ENCODE data around the gene ARL13B.

The ARL13B gene

DNA sequence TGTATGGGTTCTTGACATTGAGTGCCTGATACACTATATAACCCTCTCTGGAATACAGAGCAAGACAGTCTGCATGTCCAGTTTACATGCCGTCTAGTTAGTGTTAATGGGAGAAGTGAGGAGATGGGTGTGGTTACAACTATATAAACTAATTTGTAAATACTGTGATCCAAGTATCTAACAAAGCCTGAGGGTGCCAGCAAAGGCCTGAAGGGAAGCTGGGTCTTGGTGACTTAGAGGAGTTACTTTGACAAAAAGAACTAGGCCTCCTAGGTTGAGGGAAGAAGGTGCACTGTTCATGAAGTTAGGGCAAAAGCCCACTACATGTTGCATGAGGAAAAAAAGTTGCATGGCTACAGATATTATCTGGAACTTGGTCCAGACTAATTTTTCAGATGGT is 85.2 kb downstream of the ARL13B start:
- no peak for TF ChIP-seq GATA2 (IDR thresholded peaks at IDR 0.05; ENCODE audit: low read depth, low read length)
- TF ChIP-seq GATA3 (IDR thresholded peaks at IDR 0.05; ENCODE audit: low read depth, low read length), result no peak

DNA sequence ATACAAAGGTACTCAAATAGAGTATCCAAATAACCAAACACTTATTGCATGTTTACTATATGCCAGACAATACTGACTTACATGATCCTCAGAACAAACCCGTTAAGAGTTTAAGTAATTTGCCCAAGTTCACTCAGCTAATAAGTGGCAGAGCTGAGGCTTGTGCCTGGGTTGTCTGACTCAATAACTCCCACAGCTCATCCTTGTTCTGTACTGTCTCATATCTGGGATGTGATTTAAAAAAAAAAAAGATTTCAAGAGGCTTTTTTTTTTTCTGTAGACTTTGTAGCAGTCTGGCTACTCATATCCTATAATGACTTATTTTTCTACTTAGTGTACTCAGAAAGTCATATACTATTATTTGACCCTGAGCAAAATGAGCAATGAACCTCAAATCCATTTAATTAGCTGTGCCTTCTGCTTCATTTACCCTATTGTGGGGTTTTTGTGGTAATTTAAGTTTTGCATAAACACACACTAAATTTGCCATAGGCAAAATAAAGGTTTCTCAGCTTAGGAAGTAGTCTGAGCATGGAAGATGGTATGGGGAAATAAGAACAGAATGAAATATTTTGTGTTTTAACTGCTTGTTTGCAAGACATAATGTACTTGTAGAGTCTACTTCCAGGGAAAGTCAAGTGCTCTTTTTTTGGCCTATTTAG is 86.0 kb downstream of the ARL13B start:
- TF ChIP-seq GATA2 (IDR thresholded peaks at IDR 0.05; ENCODE audit: low read depth, low read length), result no peak
- no peak for TF ChIP-seq GATA3 (IDR thresholded peaks at IDR 0.05; ENCODE audit: low read depth, low read length)

DNA sequence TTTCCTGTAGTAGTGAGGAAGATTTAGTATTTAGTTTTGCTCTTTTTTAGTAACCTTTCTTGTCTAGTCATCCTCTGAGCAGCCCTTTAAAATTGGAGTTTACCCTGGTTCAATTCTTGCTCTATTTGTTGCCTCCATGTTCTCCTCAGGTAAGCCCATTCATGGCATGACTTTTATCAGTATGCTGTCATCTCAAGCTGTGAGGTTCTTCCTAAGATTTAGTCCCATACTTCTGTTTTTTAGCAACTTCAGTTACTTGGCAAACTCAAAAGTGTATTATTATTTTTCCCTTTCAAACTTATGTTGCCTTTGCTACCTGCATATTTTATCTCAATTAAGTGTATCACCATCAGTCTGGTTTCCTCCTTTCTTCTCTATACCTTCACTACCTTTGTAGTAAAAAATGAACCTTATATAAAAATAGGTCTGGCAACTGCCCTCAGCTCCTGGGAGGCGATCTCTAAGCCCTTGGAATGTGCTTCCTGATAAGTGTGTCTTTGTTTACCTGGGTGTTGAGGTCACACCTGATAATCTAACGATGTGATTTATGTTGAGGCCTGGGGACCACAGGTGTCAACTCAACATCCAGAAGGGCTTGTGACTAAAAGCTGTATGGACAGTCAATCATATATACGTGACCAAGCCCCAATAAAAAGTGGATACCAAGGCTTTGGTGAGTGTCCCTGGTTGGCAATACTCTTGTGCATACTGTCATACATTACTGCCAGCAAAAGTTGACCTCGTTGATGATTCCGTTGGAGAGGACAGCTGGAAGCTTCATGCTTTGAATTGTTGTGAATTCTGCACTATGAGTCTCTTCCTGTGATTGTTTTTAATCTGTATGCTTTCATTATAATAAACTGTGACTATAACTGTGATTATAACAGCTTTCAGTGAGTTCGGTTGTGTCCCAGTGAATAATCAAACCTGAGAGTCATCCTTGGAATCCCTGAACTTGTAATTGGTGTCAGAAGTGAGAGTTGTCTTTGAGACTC is 86.8 kb downstream of the ARL13B start:
- TF ChIP-seq GATA3 (IDR thresholded peaks at IDR 0.05; ENCODE audit: low read depth, low read length) (no peak), GATA2 (IDR thresholded peaks at IDR 0.05; ENCODE audit: low read depth, low read length) (no peak)

DNA sequence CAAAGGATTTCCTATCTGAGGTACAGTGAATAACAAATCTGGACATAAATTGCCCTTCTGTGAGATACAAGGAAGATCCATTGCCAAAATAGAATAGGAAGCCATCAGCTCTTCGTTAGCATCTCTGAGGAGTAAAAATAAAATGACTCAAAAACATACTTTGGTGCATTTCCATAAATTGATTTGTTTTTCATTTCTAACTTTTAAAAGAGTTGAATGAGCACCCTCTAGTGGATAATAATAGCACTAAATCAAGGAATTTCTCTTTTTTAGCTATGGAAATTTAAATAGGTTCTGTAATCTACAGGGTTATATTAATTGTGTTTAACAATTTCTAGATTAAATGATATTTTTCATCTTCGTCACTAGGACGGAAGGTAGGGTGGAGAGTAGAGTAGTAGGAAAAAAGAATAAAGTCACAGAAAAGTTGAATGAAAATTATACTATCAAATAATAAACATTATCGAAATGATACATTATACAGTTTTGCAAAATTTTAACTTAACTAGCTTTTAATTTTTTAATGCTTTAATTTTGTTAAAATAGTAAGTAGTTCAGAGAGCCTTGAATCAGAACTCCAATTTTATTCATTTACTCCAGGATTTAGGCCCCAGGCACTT is 89.3 kb downstream of the ARL13B start:
- TF ChIP-seq GATA2 (IDR thresholded peaks at IDR 0.05; ENCODE audit: low read depth, low read length), result no peak
- no peak for TF ChIP-seq GATA3 (IDR thresholded peaks at IDR 0.05; ENCODE audit: low read depth, low read length)

DNA sequence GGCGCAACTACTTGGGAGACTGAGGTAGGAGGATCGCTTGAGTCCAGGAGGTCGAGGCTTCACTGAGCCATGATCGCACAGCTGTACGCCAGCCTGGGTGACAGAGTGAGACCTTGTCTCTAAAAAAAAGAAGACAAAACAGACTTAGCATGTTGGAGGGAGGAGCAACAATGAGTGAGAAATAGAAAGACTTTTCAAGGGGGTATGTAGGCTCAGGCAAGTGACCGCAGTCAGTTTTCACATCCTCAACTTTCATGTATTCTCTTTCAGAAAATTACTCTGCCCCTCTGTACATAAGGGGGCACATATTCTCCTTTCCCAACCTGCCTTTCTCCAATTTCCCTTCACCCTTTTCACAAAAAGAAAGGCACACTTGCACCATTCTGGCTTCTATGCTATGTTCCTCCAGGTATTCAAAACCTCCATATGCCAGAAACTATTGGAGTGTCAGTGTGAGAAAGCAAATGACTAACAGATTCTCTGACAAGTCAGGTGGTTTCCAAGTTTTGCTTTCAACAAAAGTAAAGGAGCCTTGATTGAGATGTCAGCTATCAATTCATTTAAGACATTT is 90.5 kb downstream of the ARL13B start:
- TF ChIP-seq GATA3 (IDR thresholded peaks at IDR 0.05; ENCODE audit: low read depth, low read length) (no peak), GATA2 (IDR thresholded peaks at IDR 0.05; ENCODE audit: low read depth, low read length) (no peak)

DNA sequence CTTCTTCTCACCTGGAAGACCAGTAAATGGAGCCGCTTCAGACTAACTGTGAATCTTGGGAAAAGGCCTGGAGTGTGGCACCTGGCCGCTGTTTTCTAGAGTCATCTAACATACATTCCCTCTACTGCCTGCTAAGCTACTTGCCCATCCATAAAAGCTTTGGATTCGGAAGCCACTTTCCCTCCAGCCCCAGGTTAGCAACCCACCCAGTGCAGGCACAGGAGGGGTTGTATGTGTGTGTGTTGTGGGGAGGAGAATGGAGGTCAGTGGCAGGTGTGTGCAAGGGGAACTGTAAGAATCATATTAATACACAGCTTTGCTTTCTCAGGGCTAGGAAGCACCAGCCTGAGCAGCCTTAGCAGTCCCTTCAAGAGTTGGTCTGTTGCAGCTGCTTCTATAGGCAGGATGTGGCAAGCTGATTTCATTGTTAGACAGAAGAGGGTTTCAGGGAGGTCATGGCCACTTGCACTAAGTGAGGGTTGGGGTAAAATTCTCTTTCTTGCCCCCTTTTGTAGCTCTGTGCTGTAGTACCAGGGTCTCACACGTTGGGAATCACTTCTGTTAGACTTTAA is 91.8 kb downstream of the ARL13B start:
- TF ChIP-seq GATA2 (IDR thresholded peaks at IDR 0.05; ENCODE audit: low read depth, low read length), result no peak
- no peak for TF ChIP-seq GATA3 (IDR thresholded peaks at IDR 0.05; ENCODE audit: low read depth, low read length)

DNA sequence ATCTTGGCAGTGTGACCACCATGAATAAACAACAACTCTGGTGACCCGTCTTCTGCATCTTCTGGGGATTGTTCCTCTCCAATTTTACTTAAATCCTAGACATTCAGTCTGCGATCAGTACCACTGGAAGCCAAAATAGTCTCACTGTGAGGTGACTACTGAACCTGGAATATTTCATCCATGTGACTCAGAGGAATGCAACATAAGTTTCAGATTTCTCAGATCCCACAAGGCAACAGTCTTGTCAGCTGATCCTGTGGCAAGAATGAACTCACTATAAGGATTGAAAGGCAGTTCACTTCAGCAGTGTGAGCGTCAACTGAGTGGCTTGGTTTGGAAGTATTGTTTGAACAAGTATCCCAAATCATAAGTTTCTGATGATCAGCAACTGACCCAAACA is 96.1 kb downstream of the ARL13B start:
- TF ChIP-seq GATA3 (IDR thresholded peaks at IDR 0.05; ENCODE audit: low read depth, low read length) (no peak), GATA2 (IDR thresholded peaks at IDR 0.05; ENCODE audit: low read depth, low read length) (no peak)

DNA sequence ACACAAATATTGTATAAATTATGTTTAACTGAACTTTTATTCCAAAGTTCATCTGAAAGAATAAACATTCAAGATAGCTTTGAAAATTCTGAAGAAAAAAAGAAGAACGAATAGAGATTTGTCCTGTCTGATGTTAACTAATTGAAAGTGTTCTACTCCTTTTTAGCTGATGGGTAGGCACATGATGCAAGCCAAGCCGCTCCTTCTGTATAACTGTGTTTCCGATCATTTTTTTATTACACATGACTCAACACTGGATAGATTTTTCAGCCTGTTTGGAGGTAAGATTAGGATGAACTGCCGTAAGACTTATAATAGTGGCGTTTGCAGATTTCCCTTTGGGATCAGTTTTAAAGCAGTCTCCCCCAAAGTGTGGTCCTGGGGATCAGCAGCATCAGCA is 101.9 kb downstream of the ARL13B start:
- TF ChIP-seq GATA2 (IDR thresholded peaks at IDR 0.05; ENCODE audit: low read depth, low read length) (no peak), GATA3 (IDR thresholded peaks at IDR 0.05; ENCODE audit: low read depth, low read length) (no peak)

DNA sequence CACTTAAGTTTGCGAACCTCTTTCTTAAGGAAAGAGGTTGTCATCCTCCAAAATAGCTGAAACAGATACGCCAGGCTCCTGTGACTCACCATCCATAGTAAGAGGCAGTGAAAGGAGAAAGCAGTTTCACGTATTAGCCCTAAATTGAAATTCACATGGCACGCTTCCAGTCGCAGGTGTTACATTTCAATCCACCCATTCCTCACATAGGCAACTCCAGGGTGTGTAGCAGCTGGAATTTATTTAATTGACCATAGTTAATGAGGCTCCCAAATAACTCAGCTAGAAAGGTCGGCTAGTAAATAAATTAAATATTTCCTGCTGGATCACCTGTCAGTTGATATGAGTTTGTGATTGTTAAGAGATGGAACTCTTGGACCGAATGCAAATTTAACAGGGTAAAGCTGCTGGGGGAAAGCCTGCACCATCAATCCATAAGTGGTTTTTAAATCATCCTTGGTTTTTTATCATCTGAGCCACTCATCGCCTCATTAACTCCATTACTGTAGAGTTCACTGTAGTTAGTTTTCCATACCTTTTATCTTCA is 102.5 kb downstream of the ARL13B start:
- no peak for TF ChIP-seq GATA2 (IDR thresholded peaks at IDR 0.05; ENCODE audit: low read depth, low read length)
- no peak for TF ChIP-seq GATA3 (IDR thresholded peaks at IDR 0.05; ENCODE audit: low read depth, low read length)

DNA sequence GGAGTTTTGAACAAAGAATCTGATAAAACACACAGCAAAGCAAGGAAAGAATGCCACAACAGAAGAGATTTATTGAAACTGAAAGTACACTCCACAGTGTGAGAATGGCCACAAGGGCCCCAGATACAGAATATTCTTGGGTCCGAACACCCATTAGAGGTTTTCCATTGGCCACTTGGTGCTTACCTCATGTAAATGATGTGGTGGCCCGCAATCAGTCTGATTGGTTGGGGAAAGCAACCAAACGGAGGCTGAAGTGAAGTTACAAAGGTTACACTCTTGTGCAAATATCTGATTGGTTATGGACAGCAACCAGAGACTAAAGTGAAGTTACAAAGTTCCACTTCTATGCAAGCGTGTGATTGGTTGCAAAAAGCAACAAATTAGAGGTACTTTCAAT is 103.3 kb downstream of the ARL13B start:
- TF ChIP-seq GATA3 (IDR thresholded peaks at IDR 0.05; ENCODE audit: low read depth, low read length) (no peak), GATA2 (IDR thresholded peaks at IDR 0.05; ENCODE audit: low read depth, low read length) (no peak)

DNA sequence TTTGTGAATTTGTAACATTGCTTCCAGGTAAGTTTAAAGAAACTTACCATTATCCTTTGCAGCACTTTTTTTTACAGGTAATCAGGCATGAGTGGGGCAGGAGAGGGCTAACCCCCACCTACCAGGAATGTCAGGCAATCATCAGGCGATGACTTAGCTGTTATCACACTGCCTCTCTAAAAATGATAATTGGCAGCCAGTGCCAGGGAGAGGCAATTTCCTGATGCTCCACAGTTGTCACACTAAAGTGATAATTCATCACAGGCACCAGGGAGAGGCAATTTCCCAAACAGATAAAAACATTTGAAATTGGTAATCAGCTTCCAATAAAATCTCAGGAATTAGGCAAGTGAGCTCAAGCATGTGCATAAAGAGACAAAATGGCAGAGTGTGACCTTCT is 109.2 kb downstream of the ARL13B start:
- TF ChIP-seq GATA3 (IDR thresholded peaks at IDR 0.05; ENCODE audit: low read depth, low read length) (no peak), GATA2 (IDR thresholded peaks at IDR 0.05; ENCODE audit: low read depth, low read length) (no peak)

DNA sequence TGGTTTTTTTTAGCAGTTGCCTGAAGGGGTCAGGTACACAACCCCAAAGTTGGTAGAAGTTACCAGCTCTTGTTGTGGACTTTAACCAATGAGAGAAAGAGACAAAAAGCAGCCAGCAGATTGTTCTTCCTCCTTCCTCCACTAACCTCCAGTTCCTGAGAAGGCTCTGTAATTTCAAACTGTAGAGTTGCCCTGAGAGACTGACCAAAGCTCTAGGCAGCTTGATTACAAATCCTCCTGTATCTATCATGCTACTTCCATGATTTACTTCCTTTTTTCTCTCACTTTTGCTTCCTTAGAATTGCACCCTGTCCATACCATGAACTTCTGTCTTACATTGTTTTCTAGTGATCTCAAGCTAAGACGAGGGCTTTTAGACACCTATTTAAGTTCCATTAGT is 112.1 kb downstream of the ARL13B start:
- TF ChIP-seq GATA2 (IDR thresholded peaks at IDR 0.05; ENCODE audit: low read depth, low read length) (no peak), GATA3 (IDR thresholded peaks at IDR 0.05; ENCODE audit: low read depth, low read length) (no peak)

DNA sequence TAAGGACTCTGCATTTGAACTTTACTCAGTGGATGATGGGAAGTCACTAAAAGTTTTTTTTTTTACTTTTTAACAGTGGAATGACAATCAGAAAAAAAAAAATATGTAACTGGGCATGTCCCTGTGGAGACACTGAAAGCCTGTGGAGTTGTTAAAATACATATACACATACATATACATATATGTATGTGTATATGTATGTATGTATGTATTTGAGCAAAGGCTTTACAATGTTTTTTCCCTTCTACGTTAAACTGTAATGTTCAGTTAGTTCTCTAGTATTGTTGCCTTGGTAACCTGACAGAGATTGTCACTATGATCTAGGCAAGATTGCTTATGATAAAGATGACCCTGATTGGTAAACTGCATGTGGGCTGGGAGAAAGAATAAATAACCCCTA is 113.2 kb downstream of the ARL13B start:
- TF ChIP-seq GATA2 (IDR thresholded peaks at IDR 0.05; ENCODE audit: low read depth, low read length), result no peak

DNA sequence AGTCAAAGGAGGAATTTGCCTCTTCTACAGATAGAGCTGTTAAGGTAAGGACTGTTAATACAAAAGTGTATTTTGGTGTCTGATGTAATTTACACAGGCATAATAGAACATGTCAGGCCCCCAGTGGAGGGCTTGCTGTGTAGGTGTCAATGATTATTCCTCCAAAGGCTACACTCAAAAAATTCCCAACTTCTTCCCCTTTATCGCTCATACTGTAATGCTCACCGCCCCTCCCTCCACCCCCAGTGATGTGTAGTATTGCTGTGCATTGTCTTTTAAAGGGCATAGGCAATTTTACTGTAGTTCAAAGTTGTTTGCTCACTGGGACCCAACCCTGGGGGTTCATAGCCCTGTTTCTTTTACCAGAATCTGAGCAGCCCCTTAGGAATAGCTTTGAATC is 115.2 kb downstream of the ARL13B start:
- TF ChIP-seq GATA2 (IDR thresholded peaks at IDR 0.05; ENCODE audit: low read depth, low read length), result no peak
- TF ChIP-seq GATA3 (IDR thresholded peaks at IDR 0.05; ENCODE audit: low read depth, low read length), result no peak

All from SH-SY5Y (cell line).